Pancreas (tissue), 10 donors: ENCODE results near the gene TNFSF8. TPM values are rescaled to one million over a fixed set of nuclear protein-coding genes. Genes with fewer than 3 reads are reported as not detected.

Source experiments
- ATAC-seq, 4 donors: fragments of 200-7000 bp; cut with Tn5 transposase; one replicate each; pipeline versions ENCODE4 v1.8.0 to v1.9.1; 2020; ENCODE audit warnings: mild to moderate bottlenecking in 4 of 4, moderate library complexity in 4 of 4
- DNase-seq, 6 donors: peaks; one replicate each; pipeline ENCODE4 v3.0.0-alpha.2; 2020
- FAIRE-seq: peaks from 2 replicates; lab custom pipeline; 2012; peaks lifted over from hg19 to GRCh38; lab: Jason Lieb, UNC
- H3K27ac ChIP-seq, 4 donors: fragments of 200-600 bp; sonication (generic); 1 replicate in 3 of 4; 2 replicates in 1 of 4; pipeline versions ENCODE4 v1.5.0 to v1.8.0; 2020
- H3K27me3 ChIP-seq, 4 donors: fragments of 200-600 bp; one replicate each; pipeline ENCODE4 v1.8.0; 2021
- H3K36me3 ChIP-seq, 3 donors: fragments of 200-600 bp; sonication (generic) in 1 of 3; one replicate each; pipeline versions ENCODE4 v1.5.0 to v1.8.0; 2020 to 2021
- H3K4me1 ChIP-seq, 3 donors: fragments of 200-600 bp; one replicate each; pipeline ENCODE4 v1.8.0; 2021
- H3K4me3 ChIP-seq, 4 donors: fragments of 200-600 bp; sonication (generic) in 2 of 4; one replicate each; pipeline versions ENCODE4 v1.5.0 to v1.8.0; 2020 to 2021
- H3K9me3 ChIP-seq, 4 donors: fragments of 200-600 bp; one replicate each; pipeline ENCODE4 v1.8.0; 2021
- WGBS, 2 donors: extraction: QIAGEN DNeasy Blood & Tissue Kit; methylation state at CpG; one replicate each; pipeline ENCODE4 v1.1.7; 2013; 5-methylcytosine and 5-hydroxymethylcytosine counted together
- intact Hi-C, 3 donors: fragments of 100-400 bp; cut with DNase I; formaldehyde crosslinking; loops; one replicate each; pipeline versions ENCODE4 v1.11.1 to v1.14.2; 2022
- polyA plus RNA-seq, 2 donors: library from polyadenylated mRNA; stranded (reverse); fragments of 200-250 nt; gene quantifications; one replicate each; pipeline ENCODE4 v1.2.3, GENCODE V29; 2013
- total RNA-seq, 6 donors: library from RNA; stranded (reverse); fragmentation: NEBNext Ultra II Directional in 4 of 6; extraction: Animal tissue kit (Norgen Biotek cat#: 25700) in 4 of 6; gene quantifications; one replicate each; pipeline versions ENCODE4 v1.2.1 to v1.2.4, GENCODE V29; 2021 to 2023
- TF ChIP-seq, protein P1 (sequence below), 4 donors: fragments of 200-600 bp; sonication (generic) in 3 of 4; IDR thresholded peaks; one replicate each; pipeline versions ENCODE4 v1.5.0 to v1.8.0; 2021; ENCODE audit warnings: antibody characterized with exemption in 4 of 4
- donor health status: healthy with polysubstance abuse.
- donor health status: DM: no; HTN: no; CAD: no; lungs with moderate emphysema.
- donor health status: DM: no; HTN: no; CAD: no.
- donor health status: control.
- donor health status: control.
- donor health status: Bipolar disorder and iron deficiency.
- donor health status: DM: yes; HTN: yes; CAD: no.
- donor health status: DM: no; HTN: no; CAD: no.
- donor health status: DM: no; HTN: no; CAD: no.
- donor health status: DM: yes; HTN: yes; CAD: no.

The TNFSF8 gene
- total and polyA plus RNA-seq, 8 donors, result 0.05 to 1.0 (median 0.31) TPM

DNA sequence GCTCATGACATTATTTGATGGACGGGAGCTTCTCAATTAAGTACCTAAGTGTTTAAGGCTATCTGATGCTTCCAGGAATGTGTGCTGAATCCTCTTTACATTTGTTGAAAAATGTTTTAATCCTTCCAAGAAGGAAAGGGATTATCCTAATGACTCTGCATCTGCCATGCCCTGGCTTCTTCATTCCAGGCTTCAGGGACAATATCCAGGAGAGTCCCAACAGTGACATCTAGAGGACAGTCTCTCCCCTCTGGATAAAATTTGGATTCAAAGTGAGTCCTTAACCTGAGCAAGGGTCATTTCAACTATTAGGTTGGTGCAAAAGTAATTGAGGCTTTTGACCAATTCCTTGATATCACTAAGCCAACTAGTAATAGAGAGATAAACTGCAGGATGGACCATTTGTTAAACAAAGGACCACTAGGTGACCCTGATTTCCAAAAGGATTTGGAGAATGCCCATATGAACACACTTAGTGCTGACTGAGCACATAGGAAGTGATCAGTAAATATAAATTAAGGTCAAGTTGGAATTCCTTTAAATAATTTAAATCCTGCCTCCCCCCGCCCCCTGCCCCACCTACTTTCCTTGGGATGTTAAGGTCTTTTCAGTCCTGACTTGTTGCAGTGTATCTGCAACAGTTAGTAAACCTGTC, 19.1 kb downstream of the TNFSF8 start:
- peak in 2 of 6 donors; percentile 18 to 22 for DNase-seq
- H3K27ac ChIP-seq, result no peak overlapping the region
- intact Hi-C loops, result loop anchor here in 2 of 3 donors (2.0 to 10.0 kb wide), 2 partner anchors 172 to 176 kb away; no protein-coding TSS in a partner anchor

DNA sequence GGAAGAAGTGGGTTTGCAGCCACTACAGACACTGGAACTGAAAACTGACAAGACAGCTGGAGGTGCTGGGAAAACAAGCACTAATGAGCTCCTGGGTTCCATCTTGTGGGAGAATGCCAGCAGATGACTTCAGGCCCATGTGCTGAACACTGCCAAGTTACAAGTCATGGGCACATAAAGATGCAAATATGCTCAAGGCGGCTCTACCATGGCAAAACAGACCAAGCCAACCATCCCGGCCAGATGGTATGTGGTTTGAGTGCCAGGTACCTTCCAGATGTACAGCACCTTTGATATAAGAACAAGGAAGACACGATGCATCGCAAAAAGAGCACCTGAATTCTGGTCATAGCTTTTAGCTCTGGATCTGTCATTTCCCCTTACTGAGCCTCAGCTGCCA, 19.9 kb downstream of the TNFSF8 start:
- Histone ChIP-seq H3K4me1 (no peaks in the 10 kb centered on the region), H3K36me3 (no peaks in the 10 kb centered on the region), H3K27me3 (no peaks in the 10 kb centered on the region), H3K9me3 (no peaks in the 10 kb centered on the region), H3K27ac (no peak overlapping the region), H3K4me3 (no peak overlapping the region)
- DNase-seq (no peak), FAIRE-seq (no peak), ATAC-seq (no peak)
- TF ChIP-seq, protein P1, sequence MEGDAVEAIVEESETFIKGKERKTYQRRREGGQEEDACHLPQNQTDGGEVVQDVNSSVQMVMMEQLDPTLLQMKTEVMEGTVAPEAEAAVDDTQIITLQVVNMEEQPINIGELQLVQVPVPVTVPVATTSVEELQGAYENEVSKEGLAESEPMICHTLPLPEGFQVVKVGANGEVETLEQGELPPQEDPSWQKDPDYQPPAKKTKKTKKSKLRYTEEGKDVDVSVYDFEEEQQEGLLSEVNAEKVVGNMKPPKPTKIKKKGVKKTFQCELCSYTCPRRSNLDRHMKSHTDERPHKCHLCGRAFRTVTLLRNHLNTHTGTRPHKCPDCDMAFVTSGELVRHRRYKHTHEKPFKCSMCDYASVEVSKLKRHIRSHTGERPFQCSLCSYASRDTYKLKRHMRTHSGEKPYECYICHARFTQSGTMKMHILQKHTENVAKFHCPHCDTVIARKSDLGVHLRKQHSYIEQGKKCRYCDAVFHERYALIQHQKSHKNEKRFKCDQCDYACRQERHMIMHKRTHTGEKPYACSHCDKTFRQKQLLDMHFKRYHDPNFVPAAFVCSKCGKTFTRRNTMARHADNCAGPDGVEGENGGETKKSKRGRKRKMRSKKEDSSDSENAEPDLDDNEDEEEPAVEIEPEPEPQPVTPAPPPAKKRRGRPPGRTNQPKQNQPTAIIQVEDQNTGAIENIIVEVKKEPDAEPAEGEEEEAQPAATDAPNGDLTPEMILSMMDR (IDR thresholded peaks at IDR 0.05), result no peak
- 68 to 73% methylated on average over 4 of the region's 4 CpGs for WGBS, 2 donors
- intact Hi-C loops, result loop anchor here in 2 of 3 donors (2.0 to 10.0 kb wide), 2 partner anchors 172 to 176 kb away; no protein-coding TSS in a partner anchor

More for the DNA sequence above, 19.1 kb downstream of the TNFSF8 start:
- Histone ChIP-seq H3K4me1 (no peaks in the 10 kb centered on the region), H3K36me3 (no peaks in the 10 kb centered on the region), H3K27me3 (no peaks in the 10 kb centered on the region), H3K9me3 (no peaks in the 10 kb centered on the region), H3K4me3 (no peak overlapping the region)
- TF ChIP-seq, protein P1 (IDR thresholded peaks at IDR 0.05), result peak; percentile 36 to 67 (median 48)
- ATAC-seq, result peak; percentile 40 to 81 (median 76)
- WGBS, 2 donors, result 46 to 54% methylated on average over 2 of the region's 2 CpGs
- no peak for FAIRE-seq

DNA sequence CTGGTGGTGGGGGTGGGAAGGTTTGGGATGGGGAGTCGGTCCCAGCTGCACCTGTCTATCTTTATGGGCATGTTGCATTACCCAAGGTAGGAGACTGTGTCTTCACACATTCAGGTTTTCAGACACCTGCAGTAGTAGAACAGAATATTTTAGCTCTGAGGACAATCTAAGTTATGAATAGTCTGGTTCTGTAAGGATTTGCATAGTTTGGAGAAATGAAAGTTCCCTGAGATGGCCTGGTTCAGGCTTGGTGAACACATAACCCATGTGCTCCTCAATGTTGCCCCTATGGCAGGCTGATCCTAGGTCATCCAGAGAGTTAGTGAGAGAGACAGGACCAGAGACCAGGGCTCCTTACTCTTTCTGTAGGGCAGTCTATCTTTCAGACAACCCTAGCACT, 20.7 kb downstream of the TNFSF8 start:
- H3K9me3 ChIP-seq, result no peaks in the 10 kb centered on the region
- intact Hi-C loops, result loop anchor here (2.0 to 10.0 kb wide), 3 partner anchors 171 to 175 kb away; no protein-coding TSS in a partner anchor
- no peak for FAIRE-seq
- no peaks in the 10 kb centered on the region for H3K4me1 ChIP-seq
- WGBS, 2 donors, result 64 to 94% methylated on average over 1 of the region's 1 CpG
- TF ChIP-seq, protein P1 (IDR thresholded peaks at IDR 0.05), result no peak
- DNase-seq, result no peak
- H3K27ac ChIP-seq, result no peak overlapping the region
- no peak overlapping the region for H3K4me3 ChIP-seq
- no peaks in the 10 kb centered on the region for H3K36me3 ChIP-seq
- no peaks in the 10 kb centered on the region for H3K27me3 ChIP-seq
- ATAC-seq, result no peak

DNA sequence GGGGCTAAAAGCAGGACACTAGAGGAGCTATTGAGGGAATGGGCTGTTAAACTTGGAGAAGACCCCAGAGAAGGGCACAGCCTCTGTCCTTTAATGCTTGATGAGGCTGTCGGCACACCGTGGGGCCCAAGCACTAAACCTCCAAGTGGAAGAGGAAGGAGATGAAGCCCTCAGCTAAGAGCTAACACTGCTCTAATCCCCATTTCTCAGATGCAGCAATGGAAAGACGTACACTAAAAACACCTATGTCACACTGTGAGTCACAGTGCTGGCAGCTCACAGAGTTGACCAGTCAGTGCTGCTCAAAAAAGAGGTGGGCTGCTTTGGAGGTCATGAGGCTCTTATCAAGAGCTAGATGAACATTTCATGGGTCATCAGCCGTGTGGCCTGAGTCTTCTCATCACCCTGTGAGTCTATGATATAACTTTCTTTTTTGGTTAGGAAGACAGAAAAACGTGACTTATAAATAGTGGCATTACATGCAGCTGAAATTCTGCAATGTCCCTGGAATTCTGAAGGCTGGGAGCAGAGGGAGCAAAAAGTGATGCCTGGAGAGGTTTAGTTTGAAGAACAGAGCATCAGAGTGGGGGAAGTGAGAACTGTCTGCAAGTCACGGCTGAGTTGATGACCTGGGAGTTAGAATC, 21.5 kb downstream of the TNFSF8 start:
- WGBS, 2 donors, result 52 to 62% methylated on average over 6 of the region's 6 CpGs
- TF ChIP-seq, protein P1 (IDR thresholded peaks at IDR 0.05), result no peak
- H3K27ac ChIP-seq, result peak overlapping the region in 1 of 4 donors; percentile 44
- ATAC-seq (peak in 1 of 4 donors; percentile 27), FAIRE-seq (no peak), DNase-seq (no peak)
- H3K4me3 ChIP-seq, result no peak overlapping the region
- intact Hi-C loops, result loop anchor here in 1 of 3 donors (5.0 kb wide), 1 partner anchor 172 kb away; no protein-coding TSS in a partner anchor
- no peaks in the 10 kb centered on the region for H3K36me3 ChIP-seq
- H3K4me1 ChIP-seq, result no peaks in the 10 kb centered on the region
- no peaks in the 10 kb centered on the region for H3K9me3 ChIP-seq
- H3K27me3 ChIP-seq, result no peaks in the 10 kb centered on the region
